ENCODE results near the gene TAP1. TPM values are rescaled to one million over a fixed set of nuclear protein-coding genes. Genes with fewer than 3 reads are reported as not detected.

The TAP1 gene
- total and polyA plus RNA-seq, 10 of the 15 experiments (the other 5 are each of a cell fraction or from before 2014, with no cell fraction given): 33.4 to 249 (median 169) TPM

DNA sequence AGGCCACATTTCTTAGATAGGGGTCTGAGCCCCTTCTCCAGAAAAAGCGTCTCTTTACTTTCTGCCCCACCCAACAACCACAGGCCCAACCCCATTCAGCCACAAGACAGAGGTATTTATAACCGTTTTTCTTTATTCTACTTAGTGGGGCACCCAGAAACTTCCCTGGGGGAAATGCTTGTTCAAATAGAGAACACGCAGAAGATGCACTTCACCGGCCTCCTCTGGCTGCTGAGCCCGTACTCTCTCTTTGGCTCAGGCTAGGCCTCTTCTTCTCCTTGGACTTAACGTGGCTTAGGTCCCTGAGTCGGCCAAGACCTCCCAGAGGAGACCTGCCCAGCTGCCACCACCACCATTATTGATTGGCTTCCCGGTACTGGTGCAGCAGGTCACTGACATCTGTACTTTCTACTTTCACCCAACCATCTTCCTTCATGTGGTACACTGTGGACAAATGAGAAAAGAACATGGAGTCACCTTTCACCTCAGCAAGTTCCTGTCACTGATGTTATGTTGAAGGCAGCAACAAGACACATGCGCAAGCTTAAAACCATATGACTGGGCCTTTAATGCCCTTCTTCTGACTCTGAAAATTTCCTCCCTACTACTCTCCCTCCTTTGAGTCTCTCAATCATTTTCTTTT, 12.8 kb downstream of the TAP1 start (continued):
- TF ChIP-seq, protein P1, sequence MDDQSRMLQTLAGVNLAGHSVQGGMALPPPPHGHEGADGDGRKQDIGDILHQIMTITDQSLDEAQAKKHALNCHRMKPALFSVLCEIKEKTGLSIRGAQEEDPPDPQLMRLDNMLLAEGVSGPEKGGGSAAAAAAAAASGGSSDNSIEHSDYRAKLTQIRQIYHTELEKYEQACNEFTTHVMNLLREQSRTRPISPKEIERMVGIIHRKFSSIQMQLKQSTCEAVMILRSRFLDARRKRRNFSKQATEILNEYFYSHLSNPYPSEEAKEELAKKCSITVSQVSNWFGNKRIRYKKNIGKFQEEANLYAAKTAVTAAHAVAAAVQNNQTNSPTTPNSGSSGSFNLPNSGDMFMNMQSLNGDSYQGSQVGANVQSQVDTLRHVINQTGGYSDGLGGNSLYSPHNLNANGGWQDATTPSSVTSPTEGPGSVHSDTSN (IDR thresholded peaks at IDR 0.05; ENCODE audit: insufficient replicate concordance, low read depth, low read length): no peak
- TF ChIP-seq, protein P2, sequence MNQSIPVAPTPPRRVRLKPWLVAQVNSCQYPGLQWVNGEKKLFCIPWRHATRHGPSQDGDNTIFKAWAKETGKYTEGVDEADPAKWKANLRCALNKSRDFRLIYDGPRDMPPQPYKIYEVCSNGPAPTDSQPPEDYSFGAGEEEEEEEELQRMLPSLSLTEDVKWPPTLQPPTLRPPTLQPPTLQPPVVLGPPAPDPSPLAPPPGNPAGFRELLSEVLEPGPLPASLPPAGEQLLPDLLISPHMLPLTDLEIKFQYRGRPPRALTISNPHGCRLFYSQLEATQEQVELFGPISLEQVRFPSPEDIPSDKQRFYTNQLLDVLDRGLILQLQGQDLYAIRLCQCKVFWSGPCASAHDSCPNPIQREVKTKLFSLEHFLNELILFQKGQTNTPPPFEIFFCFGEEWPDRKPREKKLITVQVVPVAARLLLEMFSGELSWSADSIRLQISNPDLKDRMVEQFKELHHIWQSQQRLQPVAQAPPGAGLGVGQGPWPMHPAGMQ (IDR thresholded peaks at IDR 0.05; ENCODE audit: borderline replicate concordance): no peak
- no peak for TF ChIP-seq ZNF217 (IDR thresholded peaks at IDR 0.05)
- no peak for TF ChIP-seq CHD1 (IDR thresholded peaks at IDR 0.05; ENCODE audit: low read depth, low read length)
- TF ChIP-seq HDAC6 (IDR thresholded peaks at IDR 0.05; ENCODE audit: unreplicated experiment): no peak
- TF ChIP-seq RAD51 (IDR thresholded peaks at IDR 0.05): no peak
- TF ChIP-seq CBFB (IDR thresholded peaks at IDR 0.05; ENCODE audit: low read depth): peak; percentile 56; the same call in 1 of the 2 replicates
- peak; percentile 68 for TF ChIP-seq TCF7 (IDR thresholded peaks at IDR 0.05; ENCODE audit: borderline replicate concordance)
- no peak for TF ChIP-seq NFYA (IDR thresholded peaks at IDR 0.05; ENCODE audit: borderline replicate concordance, low read depth, low read length)
- TF ChIP-seq NFIC (IDR thresholded peaks at IDR 0.05; ENCODE audit: low read depth, low read length): no peak
- TF ChIP-seq, protein P3, sequence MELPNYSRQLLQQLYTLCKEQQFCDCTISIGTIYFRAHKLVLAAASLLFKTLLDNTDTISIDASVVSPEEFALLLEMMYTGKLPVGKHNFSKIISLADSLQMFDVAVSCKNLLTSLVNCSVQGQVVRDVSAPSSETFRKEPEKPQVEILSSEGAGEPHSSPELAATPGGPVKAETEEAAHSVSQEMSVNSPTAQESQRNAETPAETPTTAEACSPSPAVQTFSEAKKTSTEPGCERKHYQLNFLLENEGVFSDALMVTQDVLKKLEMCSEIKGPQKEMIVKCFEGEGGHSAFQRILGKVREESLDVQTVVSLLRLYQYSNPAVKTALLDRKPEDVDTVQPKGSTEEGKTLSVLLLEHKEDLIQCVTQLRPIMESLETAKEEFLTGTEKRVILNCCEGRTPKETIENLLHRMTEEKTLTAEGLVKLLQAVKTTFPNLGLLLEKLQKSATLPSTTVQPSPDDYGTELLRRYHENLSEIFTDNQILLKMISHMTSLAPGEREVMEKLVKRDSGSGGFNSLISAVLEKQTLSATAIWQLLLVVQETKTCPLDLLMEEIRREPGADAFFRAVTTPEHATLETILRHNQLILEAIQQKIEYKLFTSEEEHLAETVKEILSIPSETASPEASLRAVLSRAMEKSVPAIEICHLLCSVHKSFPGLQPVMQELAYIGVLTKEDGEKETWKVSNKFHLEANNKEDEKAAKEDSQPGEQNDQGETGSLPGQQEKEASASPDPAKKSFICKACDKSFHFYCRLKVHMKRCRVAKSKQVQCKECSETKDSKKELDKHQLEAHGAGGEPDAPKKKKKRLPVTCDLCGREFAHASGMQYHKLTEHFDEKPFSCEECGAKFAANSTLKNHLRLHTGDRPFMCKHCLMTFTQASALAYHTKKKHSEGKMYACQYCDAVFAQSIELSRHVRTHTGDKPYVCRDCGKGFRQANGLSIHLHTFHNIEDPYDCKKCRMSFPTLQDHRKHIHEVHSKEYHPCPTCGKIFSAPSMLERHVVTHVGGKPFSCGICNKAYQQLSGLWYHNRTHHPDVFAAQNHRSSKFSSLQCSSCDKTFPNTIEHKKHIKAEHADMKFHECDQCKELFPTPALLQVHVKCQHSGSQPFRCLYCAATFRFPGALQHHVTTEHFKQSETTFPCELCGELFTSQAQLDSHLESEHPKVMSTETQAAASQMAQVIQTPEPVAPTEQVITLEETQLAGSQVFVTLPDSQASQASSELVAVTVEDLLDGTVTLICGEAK (IDR thresholded peaks at IDR 0.05; ENCODE audit: borderline replicate concordance): no peak
- TF ChIP-seq, protein P4, sequence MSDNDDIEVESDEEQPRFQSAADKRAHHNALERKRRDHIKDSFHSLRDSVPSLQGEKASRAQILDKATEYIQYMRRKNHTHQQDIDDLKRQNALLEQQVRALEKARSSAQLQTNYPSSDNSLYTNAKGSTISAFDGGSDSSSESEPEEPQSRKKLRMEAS (IDR thresholded peaks at IDR 0.05; ENCODE audit: low read depth, low read length): no peak
- TF ChIP-seq SP1 (IDR thresholded peaks at IDR 0.05; ENCODE audit: low read depth, low read length): no peak
- TF ChIP-seq CHD2 (IDR thresholded peaks at IDR 0.05; ENCODE audit: borderline replicate concordance, low read depth, low read length): no peak
- TF ChIP-seq BRCA1 (IDR thresholded peaks at IDR 0.05; ENCODE audit: low read depth, low read length): no peak
- peak; percentile 85; the same call in 1 of the 2 replicates for TF ChIP-seq MEF2A (IDR thresholded peaks at IDR 0.05; ENCODE audit: insufficient read depth, low read depth, low read length)
- TF ChIP-seq HDAC2 (IDR thresholded peaks at IDR 0.05): no peak
- TF ChIP-seq ZSCAN29 (IDR thresholded peaks at IDR 0.05): no peak
- no peak for TF ChIP-seq BACH1 (IDR thresholded peaks at IDR 0.05; ENCODE audit: borderline replicate concordance)
- no peak for TF ChIP-seq ASH2L (IDR thresholded peaks at IDR 0.05; ENCODE audit: borderline replicate concordance, low read depth)
- TF ChIP-seq NR2F1 (conservative IDR thresholded peaks at IDR 0.05): peak; percentile 42; the same call in 1 of the 2 replicates
- TF ChIP-seq, protein P5, sequence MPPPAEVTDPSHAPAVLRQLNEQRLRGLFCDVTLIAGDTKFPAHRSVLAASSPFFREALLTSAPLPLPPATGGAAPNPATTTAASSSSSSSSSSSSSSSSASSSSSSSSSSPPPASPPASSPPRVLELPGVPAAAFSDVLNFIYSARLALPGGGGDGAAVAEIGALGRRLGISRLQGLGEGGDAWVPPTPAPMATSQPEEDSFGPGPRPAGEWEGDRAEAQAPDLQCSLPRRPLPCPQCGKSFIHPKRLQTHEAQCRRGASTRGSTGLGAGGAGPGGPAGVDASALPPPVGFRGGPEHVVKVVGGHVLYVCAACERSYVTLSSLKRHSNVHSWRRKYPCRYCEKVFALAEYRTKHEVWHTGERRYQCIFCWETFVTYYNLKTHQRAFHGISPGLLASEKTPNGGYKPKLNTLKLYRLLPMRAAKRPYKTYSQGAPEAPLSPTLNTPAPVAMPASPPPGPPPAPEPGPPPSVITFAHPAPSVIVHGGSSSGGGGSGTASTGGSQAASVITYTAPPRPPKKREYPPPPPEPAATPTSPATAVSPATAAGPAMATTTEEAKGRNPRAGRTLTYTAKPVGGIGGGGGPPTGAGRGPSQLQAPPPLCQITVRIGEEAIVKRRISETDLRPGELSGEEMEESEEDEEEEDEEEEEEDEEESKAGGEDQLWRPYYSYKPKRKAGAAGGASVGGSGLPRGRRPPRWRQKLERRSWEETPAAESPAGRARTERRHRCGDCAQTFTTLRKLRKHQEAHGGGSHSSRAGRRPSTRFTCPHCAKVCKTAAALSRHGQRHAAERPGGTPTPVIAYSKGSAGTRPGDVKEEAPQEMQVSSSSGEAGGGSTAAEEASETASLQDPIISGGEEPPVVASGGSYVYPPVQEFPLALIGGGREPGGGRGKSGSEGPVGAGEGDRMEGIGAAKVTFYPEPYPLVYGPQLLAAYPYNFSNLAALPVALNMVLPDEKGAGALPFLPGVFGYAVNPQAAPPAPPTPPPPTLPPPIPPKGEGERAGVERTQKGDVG (CRISPR knock-in tag; IDR thresholded peaks at IDR 0.05): no peak
